H1 (cell line): Measurements from ENCODE around the gene FAT1.

ENCODE experiments used
- CHD2 ChIP-seq: IDR thresholded peaks from 2 replicates; pipeline ENCODE4 v1.6.1; 2012; ENCODE audit warnings: low read length, improper control_type of control experiment
- EP300 ChIP-seq, 2 experiments: IDR thresholded peaks; 1 replicate in 1 of 2; 2 replicates in 1 of 2; pipeline ENCODE4 v1.6.1; 2011 to 2012; ENCODE audit warnings: low read depth in 2 of 2, low read length in 2 of 2, mild to moderate bottlenecking in 2 of 2, borderline replicate concordance in 1 of 2, inconsistent platforms in 1 of 2, moderate library complexity in 1 of 2
- POLR2AphosphoS5 ChIP-seq: IDR thresholded peaks from 2 replicates; pipeline ENCODE4 v1.6.1; 2011; ENCODE audit warnings: low read depth, low read length
- TF ChIP-seq, protein P1 (sequence below), 3 experiments: IDR thresholded peaks; 1 replicate in 2 of 3; 2 replicates in 1 of 3; pipeline versions ENCODE4 v1.5.1 to v1.6.1; 2011; ENCODE audit warnings: low read length in 3 of 3, mild to moderate bottlenecking in 3 of 3, inconsistent platforms in 2 of 3, low read depth in 1 of 3, moderate library complexity in 1 of 3; ENCODE audit not compliant: insufficient read depth in 1 of 3; ENCODE audit errors: control extremely low read depth in 1 of 3

DNA sequence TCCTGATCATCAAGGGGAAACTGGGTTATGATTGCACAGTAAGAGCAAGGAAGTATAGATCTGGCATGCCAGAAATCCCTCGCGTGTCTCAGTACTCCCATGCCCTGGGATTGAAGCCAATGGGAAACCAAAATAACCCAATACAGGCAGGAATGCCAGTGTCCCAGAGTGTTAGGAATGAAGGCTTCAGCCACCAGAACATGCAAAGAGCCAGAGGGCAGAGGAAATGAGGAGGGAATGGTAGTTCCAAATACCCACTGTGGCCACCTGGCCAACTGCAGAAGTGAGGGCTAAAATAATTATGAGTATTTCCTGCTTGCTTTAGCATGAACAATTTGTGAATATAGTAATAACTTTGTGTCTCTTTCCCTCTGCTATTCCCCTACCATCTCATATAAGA lies 180.4 kb downstream of the FAT1 start:
- TF ChIP-seq, protein P1, sequence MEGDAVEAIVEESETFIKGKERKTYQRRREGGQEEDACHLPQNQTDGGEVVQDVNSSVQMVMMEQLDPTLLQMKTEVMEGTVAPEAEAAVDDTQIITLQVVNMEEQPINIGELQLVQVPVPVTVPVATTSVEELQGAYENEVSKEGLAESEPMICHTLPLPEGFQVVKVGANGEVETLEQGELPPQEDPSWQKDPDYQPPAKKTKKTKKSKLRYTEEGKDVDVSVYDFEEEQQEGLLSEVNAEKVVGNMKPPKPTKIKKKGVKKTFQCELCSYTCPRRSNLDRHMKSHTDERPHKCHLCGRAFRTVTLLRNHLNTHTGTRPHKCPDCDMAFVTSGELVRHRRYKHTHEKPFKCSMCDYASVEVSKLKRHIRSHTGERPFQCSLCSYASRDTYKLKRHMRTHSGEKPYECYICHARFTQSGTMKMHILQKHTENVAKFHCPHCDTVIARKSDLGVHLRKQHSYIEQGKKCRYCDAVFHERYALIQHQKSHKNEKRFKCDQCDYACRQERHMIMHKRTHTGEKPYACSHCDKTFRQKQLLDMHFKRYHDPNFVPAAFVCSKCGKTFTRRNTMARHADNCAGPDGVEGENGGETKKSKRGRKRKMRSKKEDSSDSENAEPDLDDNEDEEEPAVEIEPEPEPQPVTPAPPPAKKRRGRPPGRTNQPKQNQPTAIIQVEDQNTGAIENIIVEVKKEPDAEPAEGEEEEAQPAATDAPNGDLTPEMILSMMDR (IDR thresholded peaks at IDR 0.05; ENCODE audit: control extremely low read depth in 1 of 3, insufficient read depth in 1 of 3, low read depth in 1 of 3, low read length in 3 of 3), result no peak
- no peak for TF ChIP-seq EP300 (IDR thresholded peaks at IDR 0.05; ENCODE audit: borderline replicate concordance in 1 of 2, low read depth in 2 of 2, low read length in 2 of 2)
- no peak for TF ChIP-seq POLR2AphosphoS5
- TF ChIP-seq CHD2, result no peak
